TTC549 (cell line): ENCODE results near the gene LRP1B.

ENCODE experiments used
- FAIRE-seq: peaks from 2 replicates; lab custom pipeline; 2012; peaks lifted over from hg19 to GRCh38; lab: Jason Lieb, UNC

Gene LRP1B

GRCh38 chr2:142040556-142040955, 90.3 kb downstream of the LRP1B start:
- FAIRE-seq = no peak

DNA sequence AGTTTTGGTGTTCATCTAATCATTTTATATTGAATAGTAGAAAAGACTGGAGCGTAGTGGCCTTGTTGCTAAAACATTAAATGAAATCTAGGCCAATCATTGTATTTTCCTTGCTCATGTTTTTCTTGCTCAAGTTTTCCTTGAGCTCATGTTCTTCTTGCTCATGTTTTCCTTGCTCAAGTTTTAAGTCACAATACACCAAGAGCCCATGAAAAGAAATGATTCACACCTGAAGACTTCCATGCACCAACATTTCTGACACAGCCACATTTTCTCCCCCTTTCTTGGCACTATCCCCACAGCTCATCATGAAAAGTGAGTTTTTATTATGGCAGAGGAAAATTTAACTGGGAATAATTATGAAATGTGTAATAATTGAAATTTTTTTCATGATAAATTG, 92.0 kb downstream of the LRP1B start:
- no peak for FAIRE-seq

- no peak for FAIRE-seq
Observed at GRCh38 chr2:142037744-142038143, 93.1 kb downstream of the LRP1B start.

DNA sequence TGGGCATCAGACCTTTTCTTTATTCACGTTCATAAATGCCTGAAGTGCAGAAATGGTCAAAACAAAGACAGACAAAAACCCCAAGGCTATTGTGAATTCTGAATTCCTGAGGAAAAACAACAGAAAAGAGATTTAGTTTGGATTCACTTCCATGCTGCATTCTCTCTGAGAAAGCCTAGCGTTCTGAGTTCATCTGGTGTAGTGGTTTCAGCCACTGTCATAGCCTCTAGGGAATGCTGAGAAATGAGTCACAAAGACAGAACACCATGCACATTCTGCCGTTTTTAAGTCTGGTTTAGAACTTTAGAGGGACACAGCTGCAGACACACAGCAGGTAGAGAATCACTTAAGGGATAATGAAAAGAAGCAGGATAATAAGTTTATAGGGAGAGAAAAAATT, 93.8 kb downstream of the LRP1B start:
- no peak for FAIRE-seq

DNA sequence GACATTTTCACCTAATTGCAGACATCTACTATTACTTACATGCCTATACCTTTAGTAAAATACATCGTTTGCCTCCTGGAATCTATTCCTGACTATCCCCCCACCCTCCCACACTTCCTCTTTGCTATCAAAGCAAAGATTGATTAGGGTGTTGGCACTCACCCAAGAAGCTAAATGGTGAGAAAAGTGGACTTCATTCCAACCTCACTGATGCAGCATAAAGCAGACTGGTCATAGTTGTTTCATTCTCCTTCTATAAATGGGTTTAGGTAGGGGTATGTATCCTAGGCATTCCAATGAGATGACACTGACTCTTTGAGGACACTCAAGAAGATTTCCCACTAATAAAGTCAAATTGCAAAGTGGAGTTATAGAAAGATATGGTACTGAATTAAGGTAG, 97.4 kb downstream of the LRP1B start:
- no peak for FAIRE-seq

- FAIRE-seq = no peak
Observed at GRCh38 chr2:142031656-142032055, 99.2 kb downstream of the LRP1B start.

GRCh38 chr2:142030735-142031134, 100.1 kb downstream of the LRP1B start:
- no peak for FAIRE-seq

DNA sequence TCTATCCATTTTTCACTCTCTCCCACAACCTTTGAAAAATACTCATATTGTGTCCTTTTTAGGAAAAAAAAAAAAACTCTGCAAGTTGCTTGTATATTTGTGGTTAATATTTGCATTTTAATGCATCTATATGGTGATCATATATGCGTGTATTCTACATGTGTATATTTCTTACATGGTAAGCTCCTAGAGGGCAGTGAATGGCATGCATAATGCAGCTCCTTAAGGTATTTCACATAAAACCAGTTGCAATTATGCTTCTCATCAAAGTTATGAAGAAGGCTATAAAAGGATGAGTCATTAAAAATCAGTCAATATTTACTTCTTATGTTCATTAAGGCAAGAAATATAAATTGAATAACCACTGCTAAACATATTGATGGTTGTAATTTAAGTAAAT, 100.8 kb downstream of the LRP1B start:
- no peak for FAIRE-seq

GRCh38 chr2:142025394-142025793, 105.4 kb downstream of the LRP1B start:
- FAIRE-seq = no peak

- FAIRE-seq = no peak
Observed at GRCh38 chr2:142020368-142020767, 110.4 kb downstream of the LRP1B start.

- no peak for FAIRE-seq
Observed at GRCh38 chr2:142014536-142014935, 116.3 kb downstream of the LRP1B start.

DNA sequence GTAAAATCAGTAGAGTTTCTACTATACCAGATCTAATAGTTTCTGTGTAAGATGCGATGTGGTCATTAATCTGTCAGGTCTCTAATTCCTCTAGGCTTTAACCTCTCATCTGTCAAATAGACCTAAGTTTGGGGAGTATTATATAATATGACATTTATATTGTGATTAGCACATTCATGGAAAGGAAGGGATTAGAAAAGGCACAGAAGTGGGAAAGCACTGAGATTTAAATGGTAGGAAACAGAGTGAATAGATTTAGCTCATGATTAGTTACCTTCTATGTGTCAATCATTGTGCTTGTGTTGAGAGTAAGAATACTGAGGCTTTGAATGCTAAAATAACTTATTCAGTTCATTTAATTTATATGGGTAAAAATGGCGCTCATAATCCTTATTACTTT, 118.0 kb downstream of the LRP1B start:
- FAIRE-seq = no peak

GRCh38 chr2:142010477-142011270, 120.1 kb downstream of the LRP1B start:
- no peak for FAIRE-seq

GRCh38 chr2:142008135-142008744, 122.6 kb downstream of the LRP1B start:
- no peak for FAIRE-seq

DNA sequence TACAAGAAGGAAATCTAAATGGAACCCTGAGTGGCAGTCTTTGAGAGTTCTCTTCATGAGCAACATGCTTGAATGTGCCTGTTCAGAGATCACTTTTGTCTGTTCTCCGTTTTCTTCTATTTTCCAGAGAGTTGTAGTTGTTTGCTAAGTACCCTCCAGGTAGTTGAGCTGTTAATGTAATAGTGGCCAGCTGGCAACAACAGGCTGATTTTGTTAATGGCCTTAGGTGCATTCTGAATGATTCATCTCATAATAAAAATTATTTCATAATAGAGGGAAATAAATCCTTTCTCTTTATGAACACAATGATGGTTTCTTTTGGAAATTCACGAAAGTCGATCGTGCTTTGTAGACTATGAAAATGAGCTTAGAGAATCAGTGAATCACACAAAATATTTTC, 136.8 kb downstream of the LRP1B start:
- no peak for FAIRE-seq

- no peak for FAIRE-seq
Observed at GRCh38 chr2:141992695-141993094, 138.1 kb downstream of the LRP1B start.

GRCh38 chr2:141968433-141968832, 162.4 kb downstream of the LRP1B start:
- no peak for FAIRE-seq

GRCh38 chr2:141967980-141968379, 162.8 kb downstream of the LRP1B start:
- no peak for FAIRE-seq

DNA sequence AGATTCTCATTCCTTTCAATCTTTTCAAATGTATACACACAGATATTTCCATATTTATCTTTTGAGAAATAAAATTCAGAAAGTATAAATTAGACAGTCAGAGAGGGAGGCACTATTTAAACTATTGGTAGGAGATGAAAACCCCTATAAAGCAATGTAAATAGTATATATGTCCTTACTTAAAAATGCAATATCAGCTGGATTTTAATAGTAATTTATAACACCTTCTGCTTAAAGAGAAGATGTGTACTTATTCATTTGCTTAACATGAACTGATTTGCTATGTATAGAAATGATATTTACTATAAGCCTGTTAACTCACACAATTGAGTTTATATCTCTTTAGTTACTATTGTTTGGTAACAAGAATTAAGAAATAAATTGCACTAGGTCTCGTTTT, 163.3 kb downstream of the LRP1B start:
- no peak for FAIRE-seq

DNA sequence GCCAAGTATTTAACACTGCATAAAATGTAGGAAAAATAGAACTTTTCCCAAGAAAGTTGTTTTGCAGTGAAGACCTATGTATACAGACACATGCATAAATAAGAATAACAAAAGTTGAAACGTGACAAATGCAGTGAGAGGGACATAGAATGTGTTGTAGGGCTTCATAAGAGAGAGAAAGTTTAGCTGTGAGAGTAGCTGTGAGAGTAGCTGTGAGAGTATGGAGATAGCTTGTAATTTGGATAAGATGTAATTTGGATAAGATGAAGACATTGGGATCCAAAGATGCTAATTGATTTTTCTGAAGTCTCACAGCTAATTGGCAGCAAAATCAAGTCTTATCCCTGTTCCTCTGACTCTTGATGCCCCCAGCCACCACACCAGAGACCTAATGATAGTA, 170.9 kb downstream of the LRP1B start:
- FAIRE-seq = no peak

DNA sequence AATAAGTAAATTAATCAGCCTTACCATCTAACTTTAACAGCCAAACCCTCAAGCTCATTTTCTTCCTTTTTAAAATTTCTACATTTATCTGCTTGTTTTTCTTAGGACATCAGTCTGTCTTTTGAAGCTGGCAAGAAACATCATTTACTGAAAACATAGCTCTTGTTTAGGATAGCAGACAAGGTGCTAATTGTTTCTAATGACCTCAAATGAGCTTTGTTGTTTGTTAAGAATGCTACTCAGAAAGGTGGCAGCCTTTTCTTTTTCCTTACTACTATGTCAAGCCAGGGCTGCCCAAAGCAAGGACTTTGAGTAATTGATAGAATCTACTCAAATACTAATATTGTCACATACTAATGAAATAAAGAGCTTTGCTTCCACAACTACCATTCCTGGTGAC, 171.8 kb downstream of the LRP1B start:
- no peak for FAIRE-seq

GRCh38 chr2:141957827-141958450, 172.9 kb downstream of the LRP1B start:
- FAIRE-seq = no peak

GRCh38 chr2:141957321-141957720, 173.5 kb downstream of the LRP1B start:
- no peak for FAIRE-seq
